HCT116 (cell line): ENCODE measurements around the gene EMD. TPM values are rescaled to one million over a fixed set of nuclear protein-coding genes. Genes with fewer than 3 reads are reported as not detected.
"Not testable (repeated sequence)": the region's sequence is repeated elsewhere in the genome, so short reads cannot be mapped to it uniquely, and the experiment has no call there.

Experiments used
- ATAC-seq: fragments of 200-7000 bp; cut with Tn5 transposase; 2 replicates; pipeline ENCODE4 v1.9.1; 2020; ENCODE audit warnings: mild to moderate bottlenecking, moderate library complexity
- BruUV-seq: library from RNA; stranded (reverse); fragments of 400-500 nt; replicated peaks from 2 replicates; lab custom pipeline; 2021; lab: Mats Ljungman, UMichigan
- CTCF ChIA-PET: fragments of 300-600 bp; sonication (Branson Sonifier 250); formaldehyde crosslinking; loops from one replicate; lab custom pipeline; 2021; ENCODE audit warnings: antibody characterized with exemption; lab: Charles Lee
- POLR2A ChIA-PET: fragments of 300-600, 350-600 bp; sonication (Branson Sonifier 250); formaldehyde crosslinking; loops from one replicate; lab custom pipeline; 2021; ENCODE audit warnings: antibody characterized with exemption; lab: Charles Lee
- RAD21 ChIA-PET, 2 experiments: fragments of 300-600 bp; sonication (Branson Sonifier 250); formaldehyde crosslinking; loops; one replicate each; lab custom pipeline; 2023; ENCODE audit warnings: low total read pairs in 2 of 2; ENCODE audit not compliant: uncharacterized antibody in 2 of 2, unreplicated experiment in 2 of 2, low non-redundant PET in 1 of 2; lab: Charles Lee
- DNase-seq: peaks from one replicate; pipeline ENCODE4 v3.0.0-alpha.2; 2010; ENCODE audit warnings: low read depth, low spot score
- H2AFZ ChIP-seq: fragments of 200-600 bp; shearing (Covaris generic), sonication (generic); 2 replicates; pipeline ENCODE4 v1.6.1; 2017; ENCODE audit warnings: low read depth, mixed run types, mixed read lengths, antibody characterized with exemption, low read length; ENCODE audit not compliant: poor library complexity, severe bottlenecking
- H3K27ac ChIP-seq: 2 replicates; pipeline ENCODE4 v1.5.1; 2012; ENCODE audit warnings: low read depth, low read length
- H3K27me3 ChIP-seq: fragments of 200-600 bp; sonication (generic); 2 replicates; pipeline ENCODE4 v1.6.1; 2016; ENCODE audit warnings: mixed run types, low read length, mixed read lengths; ENCODE audit not compliant: insufficient read depth
- H3K36me3 ChIP-seq, 2 experiments: fragments of 200-500 bp in 1 of 2; fragments of 200-600 bp in 1 of 2; sonication (Bioruptor generic) in 1 of 2; sonication (generic) in 1 of 2; 2 replicates each; pipeline versions ENCODE4 v1.5.1 to v1.6.1; 2014 to 2016; ENCODE audit warnings: low read length in 2 of 2, inconsistent platforms in 1 of 2, mixed read lengths in 1 of 2, mixed run types in 1 of 2; ENCODE audit not compliant: insufficient read depth in 2 of 2, control insufficient read depth in 1 of 2
- H3K4me1 ChIP-seq, 2 experiments: fragments of 200-600 bp in 1 of 2; sonication (generic) in 1 of 2; 2 replicates each; pipeline versions ENCODE4 v1.5.1 to v1.6.1; 2012 to 2017; ENCODE audit warnings: low read length in 2 of 2, inconsistent platforms in 1 of 2, mild to moderate bottlenecking in 1 of 2, mixed read lengths in 1 of 2, mixed run types in 1 of 2, moderate library complexity in 1 of 2; ENCODE audit not compliant: insufficient read depth in 2 of 2, control insufficient read depth in 1 of 2
- H3K4me2 ChIP-seq: fragments of 200-600 bp; sonication (generic); 2 replicates; pipeline ENCODE4 v1.6.1; 2017; ENCODE audit warnings: mixed run types, low read length, mixed read lengths
- H3K4me3 ChIP-seq, 2 experiments: fragments of 200-600 bp in 1 of 2; sonication (generic) in 1 of 2; replicated peaks in 1 of 2; 2 replicates each; pipeline ENCODE4 v1.5.1; 2011 to 2016; ENCODE audit warnings: low read length in 2 of 2, control low read depth in 1 of 2, low read depth in 1 of 2, mild to moderate bottlenecking in 1 of 2, mixed read lengths in 1 of 2, mixed run types in 1 of 2
- H3K79me2 ChIP-seq: fragments of 200-600 bp; sonication (generic); 2 replicates; pipeline ENCODE4 v1.6.1; 2017; ENCODE audit warnings: mild to moderate bottlenecking, mixed run types, low read length, moderate library complexity, mixed read lengths; ENCODE audit not compliant: insufficient read depth
- H3K9ac ChIP-seq: fragments of 200-600 bp; sonication (generic); 2 replicates; pipeline ENCODE4 v1.6.1; 2016; ENCODE audit warnings: low read length, mixed read lengths
- H3K9me2 ChIP-seq: fragments of 200-600 bp; sonication (generic), shearing (Covaris generic); 2 replicates; pipeline ENCODE4 v1.6.1; 2017; ENCODE audit warnings: mixed run types, mild to moderate bottlenecking, moderate library complexity; ENCODE audit not compliant: insufficient read depth
- H3K9me3 ChIP-seq, 2 experiments: fragments of 200-500 bp in 1 of 2; fragments of 200-600 bp in 1 of 2; sonication (Bioruptor generic) in 1 of 2; sonication (generic) in 1 of 2; 2 replicates each; pipeline ENCODE4 v1.6.1; 2014 to 2017; ENCODE audit warnings: low read length in 2 of 2, mixed read lengths in 2 of 2, inconsistent platforms in 1 of 2, low read depth in 1 of 2, mild to moderate bottlenecking in 1 of 2, mixed run types in 1 of 2, moderate library complexity in 1 of 2; ENCODE audit not compliant: control insufficient read depth in 1 of 2, insufficient read depth in 1 of 2
- H4K20me1 ChIP-seq: fragments of 200-600 bp; sonication (generic), shearing (Covaris generic); 2 replicates; pipeline ENCODE4 v1.6.1; 2017; ENCODE audit warnings: mixed run types, mild to moderate bottlenecking, moderate library complexity; ENCODE audit not compliant: insufficient read depth
- POLR2AphosphoS5 ChIP-seq: IDR thresholded peaks from 2 replicates; pipeline ENCODE4 v1.6.1; 2011; ENCODE audit warnings: mild to moderate bottlenecking, low read depth, low read length, moderate library complexity
- RAD21 ChIP-seq: IDR thresholded peaks from 2 replicates; pipeline ENCODE4 v1.6.1; 2012; ENCODE audit warnings: low read depth, mild to moderate bottlenecking
- intact Hi-C: fragments of 100-400 bp; cut with micrococcal nuclease; formaldehyde crosslinking; loops from 2 replicates; pipeline ENCODE4 v1.10.0; 2022
- total RNA-seq: library from RNA; stranded (reverse); gene quantifications from one replicate; pipeline ENCODE4 v1.2.1, GENCODE V29; 2021; ENCODE audit not compliant: unreplicated experiment

Gene EMD
- total RNA-seq, 1 experiment from 2014 or later = 102 TPM

DNA sequence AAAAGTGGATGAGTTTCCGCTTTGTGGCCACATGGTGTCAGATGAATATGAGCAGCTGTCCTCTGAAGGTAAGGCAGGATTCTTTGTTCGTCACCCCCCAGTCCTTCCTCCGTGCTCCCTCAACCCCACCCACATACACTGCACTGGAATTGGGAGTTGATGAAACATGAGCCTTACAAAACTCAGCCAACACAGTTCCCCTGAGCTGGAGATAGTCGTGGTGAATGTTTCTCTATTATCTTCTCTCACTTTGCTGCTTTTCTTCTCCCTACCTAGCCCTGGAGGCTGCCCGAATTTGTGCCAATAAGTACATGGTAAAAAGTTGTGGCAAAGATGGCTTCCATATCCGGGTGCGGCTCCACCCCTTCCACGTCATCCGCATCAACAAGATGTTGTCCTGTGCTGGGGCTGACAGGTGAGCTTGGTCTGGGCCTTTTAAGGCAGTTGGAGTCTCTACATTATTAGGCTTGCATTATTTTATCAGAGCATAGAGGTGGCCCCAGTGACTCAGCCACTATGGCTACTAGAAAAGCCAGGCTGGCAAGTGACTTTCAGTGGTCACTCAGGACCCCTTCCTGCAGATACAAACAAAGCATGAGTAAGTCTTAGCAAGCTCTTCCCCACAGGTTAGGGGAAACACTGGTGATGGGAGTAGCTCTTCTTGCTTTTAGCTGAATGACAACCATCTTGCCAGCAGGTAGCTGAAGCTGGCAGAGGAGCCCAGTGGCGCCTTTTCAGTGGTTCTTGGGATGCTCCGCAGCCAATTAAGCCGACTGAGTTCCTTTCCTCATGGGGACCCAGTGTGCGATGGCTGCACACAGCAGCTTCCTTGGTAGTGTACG is 20.7 kb downstream of the EMD start:
- intact Hi-C loops = loop anchor here (10.0 kb wide), 1 partner anchor 425 kb away; the partner anchor contains the start of genes HCFC1 and TMEM187

DNA sequence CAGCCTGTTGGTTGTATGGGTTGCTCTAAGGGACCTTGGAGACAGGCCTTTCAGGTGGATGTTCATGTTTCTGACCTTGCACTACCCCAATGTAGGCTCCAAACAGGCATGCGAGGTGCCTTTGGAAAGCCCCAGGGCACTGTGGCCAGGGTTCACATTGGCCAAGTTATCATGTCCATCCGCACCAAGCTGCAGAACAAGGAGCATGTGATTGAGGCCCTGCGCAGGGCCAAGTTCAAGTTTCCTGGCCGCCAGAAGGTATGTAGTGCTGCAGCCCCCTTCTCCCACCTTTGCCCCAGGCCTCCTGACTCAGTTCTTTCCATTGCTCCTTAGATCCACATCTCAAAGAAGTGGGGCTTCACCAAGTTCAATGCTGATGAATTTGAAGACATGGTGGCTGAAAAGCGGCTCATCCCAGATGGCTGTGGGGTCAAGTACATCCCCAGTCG is 21.3 kb downstream of the EMD start:
- Histone ChIP-seq H3K9ac (0 out of 2 replicates have a peak overlapping the region, but pooled peaks have one; percentile 97), H3K4me2 (peak overlapping the region; percentile 85), H3K36me3 (peaks cover 0 to 27% of the 10 kb centered on the region in 2 experiments; a peak in 1 of 4 replicates), H3K4me3 (peak overlapping the region in 1 of 2 experiments; percentile 84; a peak in 3 of 4 replicates), H3K27ac (peak overlapping the region; percentile 92), H3K4me1 (peaks cover 0 to 23% of the 10 kb centered on the region in 2 experiments; a peak in 2 of 4 replicates), H3K79me2 (peaks cover 19% of the 10 kb centered on the region)
- BruUV-seq, H3K27me3 ChIP-seq, H2AFZ ChIP-seq, H4K20me1 ChIP-seq, RAD21 ChIA-PET, H3K9me2 ChIP-seq, intact Hi-C loops, CTCF ChIA-PET, H3K9me3 ChIP-seq, ATAC-seq, DNase-seq: not testable (repeated sequence)
- POLR2A ChIA-PET = interaction anchor here (1.4 to 2.8 kb wide), 2 partner anchors 9 to 27 kb away, joined by 4 to 10 read pairs; partner anchors contain the start of gene DNASE1L1

More for the DNA sequence above, 20.7 kb downstream of the EMD start:
- ChIA-PET POLR2A (interaction anchor here (1.3 to 2.8 kb wide), 3 partner anchors 10 to 26 kb away, joined by 3 to 10 read pairs (median 4); partner anchors contain the start of gene DNASE1L1), RAD21 (no interaction called here), CTCF (no interaction called here)
- Histone ChIP-seq H3K4me2 (peak overlapping the region; percentile 85), H4K20me1 (no peaks in the 10 kb centered on the region), H3K36me3 (peaks cover 0 to 27% of the 10 kb centered on the region in 2 experiments; a peak in 1 of 4 replicates), H3K4me1 (peaks cover 0 to 23% of the 10 kb centered on the region in 2 experiments; a peak in 2 of 4 replicates), H3K4me3 (peak overlapping the region; percentile 84), H3K9me2 (no peaks in the 10 kb centered on the region), H3K9me3 (no peaks in the 10 kb centered on the region), H3K27ac (peak overlapping the region; percentile 92), H3K9ac (peak overlapping the region; percentile 97), H2AFZ (no peak overlapping the region), H3K79me2 (peaks cover 19% of the 10 kb centered on the region), H3K27me3 (no peaks in the 10 kb centered on the region)
- no peak for DNase-seq
- no peak for TF ChIP-seq RAD21
- TF ChIP-seq POLR2AphosphoS5 = peak; percentile 20; the same call in 1 of the 2 replicates
- BruUV-seq = no TSS peak
- no peak for ATAC-seq
